Loucy (cell line): ENCODE measurements around the gene MELK.
"Not testable (repeated sequence)": the region's sequence is repeated elsewhere in the genome, so short reads cannot be mapped to it uniquely, and the experiment has no call there.

Source experiments
- H2AFZ ChIP-seq: fragments of 200-600 bp; sonication (generic); 2 replicates; pipeline ENCODE4 v1.6.0; 2016; ENCODE audit warnings: antibody characterized with exemption, mild to moderate bottlenecking, low read length, moderate library complexity
- H3F3A ChIP-seq: fragments of 200-600 bp; 2 replicates; pipeline ENCODE4 v1.6.0; 2016; ENCODE audit warnings: antibody characterized with exemption, low read depth, mild to moderate bottlenecking
- H3K27me3 ChIP-seq: fragments of 200-600 bp; sonication (generic); 2 replicates; pipeline ENCODE4 v1.6.1; 2014; ENCODE audit warnings: low read length, mild to moderate bottlenecking; ENCODE audit not compliant: insufficient read depth, poor library complexity, severe bottlenecking
- H3K36me3 ChIP-seq: fragments of 200-600 bp; sonication (generic); 2 replicates; pipeline ENCODE4 v1.6.1; 2016; ENCODE audit warnings: low read length; ENCODE audit not compliant: insufficient read depth
- H3K4me1 ChIP-seq: fragments of 200-600 bp; sonication (generic); 2 replicates; pipeline ENCODE4 v1.5.1; 2014; ENCODE audit warnings: low read length, mild to moderate bottlenecking; ENCODE audit not compliant: insufficient read depth, poor library complexity, severe bottlenecking
- H3K4me2 ChIP-seq: fragments of 200-600 bp; sonication (generic); 2 replicates; pipeline ENCODE4 v1.6.0; 2014; ENCODE audit warnings: antibody characterized with exemption, low read length, low read depth, mild to moderate bottlenecking; ENCODE audit not compliant: poor library complexity, severe bottlenecking
- H3K4me3 ChIP-seq: fragments of 200-600 bp; sonication (generic); 2 replicates; pipeline ENCODE4 v1.5.1; 2014; ENCODE audit warnings: low read length, mild to moderate bottlenecking, mixed read lengths; ENCODE audit not compliant: poor library complexity, severe bottlenecking
- H3K79me2 ChIP-seq: fragments of 200-600 bp; sonication (generic); 2 replicates; pipeline ENCODE4 v1.6.1; 2014; ENCODE audit warnings: low read length; ENCODE audit not compliant: insufficient read depth
- H3K9ac ChIP-seq: fragments of 200-600 bp; sonication (generic); 2 replicates; pipeline ENCODE4 v1.6.0; 2014; ENCODE audit warnings: mild to moderate bottlenecking, low read depth, low read length, moderate library complexity; ENCODE audit not compliant: poor library complexity, severe bottlenecking
- H3K9me2 ChIP-seq: fragments of 200-600 bp; sonication (generic); replicated peaks from 2 replicates; pipeline ENCODE4 v1.6.1; 2016; ENCODE audit warnings: low read depth, low read length, mixed read lengths
- H3K9me3 ChIP-seq: fragments of 200-600 bp; sonication (generic); 2 replicates; pipeline ENCODE4 v1.6.1; 2014; ENCODE audit warnings: mild to moderate bottlenecking, antibody characterized with exemption, low read length, low read depth; ENCODE audit not compliant: insufficient read depth
- H4K20me1 ChIP-seq: fragments of 200-600 bp; sonication (generic); 2 replicates; pipeline ENCODE4 v1.6.0; 2014; ENCODE audit warnings: antibody characterized with exemption, low read length, mild to moderate bottlenecking; ENCODE audit not compliant: insufficient read depth, poor library complexity, severe bottlenecking
- CTCF ChIP-seq: fragments of 200-600 bp; sonication (generic); conservative IDR thresholded peaks from 2 replicates; pipeline ENCODE4 v1.5.1; 2014; ENCODE audit warnings: mild to moderate bottlenecking, antibody characterized with exemption, low read length
- EZH2phosphoT487 ChIP-seq: fragments of 200-600 bp; IDR thresholded peaks from 2 replicates; pipeline ENCODE4 v1.6.1; 2018; ENCODE audit warnings: antibody characterized with exemption, mild to moderate bottlenecking, moderate library complexity, borderline replicate concordance

Gene MELK

GRCh38 chr9:36572515-36573418 lies at the start of gene MELK:
Gene MELK, plus strand, starts transcription at chr9:36572895. Its CDS starts 8,787 bp downstream, at chr9:36581682.
- Histone ChIP-seq H3K9me3 (no peaks in the 10 kb centered on the region), H4K20me1 (peaks cover 5% of the 10 kb centered on the region), H3F3A (no peaks in the 10 kb centered on the region), H3K4me2 (peak within 1 kb of the TSS; percentile 83), H2AFZ (peak within 1 kb of the TSS; percentile 99), H3K4me3 (peak within 1 kb of the TSS; percentile 91), H3K36me3 (no peaks in the 10 kb centered on the region), H3K79me2 (peaks cover 49% of the 10 kb centered on the region), H3K27me3 (peaks cover 6% of the 10 kb centered on the region), H3K9me2 (no peaks in the 10 kb centered on the region), H3K9ac (peak within 1 kb of the TSS; percentile 95), H3K4me1 (peaks cover 28% of the 10 kb centered on the region)
- TF ChIP-seq EZH2phosphoT487 (no peak), CTCF (no peak)

DNA sequence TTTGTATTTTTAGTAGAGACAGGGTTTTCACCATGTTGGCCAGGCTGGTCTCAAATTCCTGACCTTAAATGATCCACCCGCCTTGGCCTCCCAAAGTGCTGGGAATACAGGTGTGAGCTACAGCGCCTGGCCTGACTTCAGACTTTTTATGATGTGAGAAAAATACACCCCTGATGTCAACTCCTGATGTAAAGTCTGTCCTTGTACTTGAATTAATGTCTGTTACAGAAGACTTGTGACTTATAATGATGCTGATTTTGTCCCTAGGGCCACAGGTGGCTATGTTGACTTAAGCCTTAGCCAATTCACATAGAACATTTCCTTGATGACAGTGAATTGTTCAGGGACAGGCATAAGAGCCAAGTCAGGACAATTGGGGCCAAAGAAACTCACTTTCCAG lies 42.5 kb upstream of the MELK start:
- H3K4me1 ChIP-seq: no peaks in the 10 kb centered on the region
- H3K79me2 ChIP-seq: no peaks in the 10 kb centered on the region
- no peaks in the 10 kb centered on the region for H4K20me1 ChIP-seq
- H2AFZ ChIP-seq: no peak overlapping the region
- H3K27me3 ChIP-seq: no peaks in the 10 kb centered on the region
- no peak overlapping the region for H3K4me2 ChIP-seq
- TF ChIP-seq EZH2phosphoT487 (no peak), CTCF (no peak)
- no peaks in the 10 kb centered on the region for H3F3A ChIP-seq
- no peaks in the 10 kb centered on the region for H3K36me3 ChIP-seq
- no peak overlapping the region for H3K4me3 ChIP-seq
- no peaks in the 10 kb centered on the region for H3K9me2 ChIP-seq
- no peaks in the 10 kb centered on the region for H3K9me3 ChIP-seq
- no peak overlapping the region for H3K9ac ChIP-seq

DNA sequence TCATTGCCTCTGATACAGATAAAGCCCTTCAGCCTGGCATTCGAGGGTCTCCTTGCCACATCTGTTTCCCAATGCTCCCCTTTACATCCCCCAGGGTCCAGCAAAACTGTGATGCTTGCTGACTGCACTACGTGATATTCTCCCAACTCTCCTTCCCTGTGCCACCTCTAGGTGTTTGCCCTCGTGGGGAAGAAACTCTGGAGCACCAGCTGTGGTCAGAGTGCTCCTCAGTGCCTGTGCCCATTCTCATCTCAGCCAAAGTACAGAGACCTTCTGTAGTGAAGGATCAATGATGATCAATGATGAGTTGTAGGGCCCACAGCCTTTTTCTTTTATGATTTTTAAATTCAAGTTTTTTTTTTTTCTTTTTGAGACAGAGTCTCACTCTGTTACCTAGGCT lies 40.3 kb upstream of the MELK start:
- H3K4me1 ChIP-seq: no peaks in the 10 kb centered on the region
- H4K20me1 ChIP-seq: no peaks in the 10 kb centered on the region
- TF ChIP-seq CTCF: no peak
- no peak for TF ChIP-seq EZH2phosphoT487
- no peak overlapping the region for H2AFZ ChIP-seq
- H3K4me3 ChIP-seq: no peak overlapping the region
- H3K4me2 ChIP-seq: no peak overlapping the region
- no peaks in the 10 kb centered on the region for H3F3A ChIP-seq
- H3K79me2 ChIP-seq: no peaks in the 10 kb centered on the region
- no peaks in the 10 kb centered on the region for H3K36me3 ChIP-seq
- H3K9me3 ChIP-seq: no peaks in the 10 kb centered on the region
- H3K9me2 ChIP-seq: no peaks in the 10 kb centered on the region
- H3K27me3 ChIP-seq: no peaks in the 10 kb centered on the region
- no peak overlapping the region for H3K9ac ChIP-seq

- not testable (repeated sequence) for H2AFZ ChIP-seq, H3K27me3 ChIP-seq
Measured at GRCh38 chr9:36533726-36534125, 39.0 kb upstream of the MELK start.

More at GRCh38 chr9:36533726-36534125, 39.0 kb upstream of the MELK start:
- not testable (repeated sequence) for H4K20me1 ChIP-seq, H3K79me2 ChIP-seq, H3K4me1 ChIP-seq, H3K36me3 ChIP-seq, H3F3A ChIP-seq, H3K4me2 ChIP-seq, H3K9me2 ChIP-seq, H3K9ac ChIP-seq, H3K4me3 ChIP-seq, H3K9me3 ChIP-seq
